Type B pancreatic cell (in vitro differentiated cells): ENCODE measurements around the gene ESF1. TPM values are rescaled to one million over a fixed set of nuclear protein-coding genes. Genes with fewer than 3 reads are reported as not detected.

Source experiments
- DNase-seq: peaks from one replicate; pipeline ENCODE4 v3.0.0; 2021; ENCODE audit warnings: mixed read lengths; ENCODE audit not compliant: unreplicated experiment; ENCODE audit errors: extremely low spot score
- H3K27ac Mint-ChIP-seq: 2 replicates; pipeline ENCODE4 v1.8.0; 2021; ENCODE audit warnings: mild to moderate bottlenecking, mixed read lengths
- H3K27me3 Mint-ChIP-seq: 2 replicates; pipeline ENCODE4 v1.8.0; 2021; ENCODE audit warnings: mixed read lengths
- H3K36me3 Mint-ChIP-seq: 2 replicates; pipeline ENCODE4 v1.8.0; 2021; ENCODE audit warnings: mixed read lengths
- H3K4me1 Mint-ChIP-seq: one replicate; pipeline ENCODE4 v1.8.0; 2021; ENCODE audit warnings: mixed read lengths; ENCODE audit not compliant: unreplicated experiment
- H3K4me3 Mint-ChIP-seq: 2 replicates; pipeline ENCODE4 v1.8.0; 2021; ENCODE audit warnings: mild to moderate bottlenecking, mixed read lengths
- H3K9me3 Mint-ChIP-seq: 2 replicates; pipeline ENCODE4 v1.8.0; 2021; ENCODE audit warnings: mixed read lengths
- CTCF ChIP-seq: fragments of 200-600 bp; sonication (generic); conservative IDR thresholded peaks from 2 replicates; pipeline ENCODE4 v1.5.0; 2021; ENCODE audit warnings: antibody characterized with exemption, mild to moderate bottlenecking
- long read RNA-seq: library from polyadenylated mRNA; unstranded; transcript quantifications from one replicate; pipeline ENCODE4 v2.0.0, GENCODE V29; 2020
- total RNA-seq: library from RNA; stranded (reverse); gene quantifications from 2 replicates; pipeline ENCODE4 v1.2.1, GENCODE V29; 2021; ENCODE audit warnings: low replicate concordance

Gene ESF1
- total RNA-seq: 12.6 and 17.7 TPM in 2 replicates
- long read RNA-seq, partial matches to known transcripts: 11 of 19 reads
- long read RNA-seq, other reads (novel, unspliced or antisense): 8 of 19 reads

- Mint-ChIP-seq H3K36me3 (peaks cover 25% of the 10 kb centered on the region), H3K27ac (peak within 1 kb of the TSS; percentile 95), H3K4me3 (peak within 1 kb of the TSS; percentile 100), H3K4me1 (peaks cover 34% of the 10 kb centered on the region), H3K9me3 (no peaks in the 10 kb centered on the region), H3K27me3 (no peaks in the 10 kb centered on the region)
- peak; percentile 21 for TF ChIP-seq CTCF
- DNase-seq: peak; percentile 96
Measured at GRCh38 chr20:13784893-13785715, at the start of gene ESF1, which contains the start of gene NDUFAF5. Gene ESF1, minus strand, starts transcription at chr20:13784919. Its CDS starts 1,779 bp downstream, at chr20:13783140. Gene NDUFAF5, plus strand, starts transcription at chr20:13785028. Its CDS starts 41 bp downstream, at chr20:13785069.

- Mint-ChIP-seq H3K4me1 (no peaks in the 10 kb centered on the region), H3K27me3 (peaks cover 3% of the 10 kb centered on the region), H3K36me3 (no peaks in the 10 kb centered on the region)
Measured at GRCh38 chr20:13831476-13831875, 46.8 kb upstream of the ESF1 start.

GRCh38 chr20:13825465-13825864 lies 40.7 kb upstream of the ESF1 start:
- no peak for TF ChIP-seq CTCF
- no peak for DNase-seq
- peaks cover 4% of the 10 kb centered on the region for H3K36me3 Mint-ChIP-seq
- H3K27me3 Mint-ChIP-seq: peaks cover 3% of the 10 kb centered on the region
- no peak overlapping the region for H3K27ac Mint-ChIP-seq
- no peaks in the 10 kb centered on the region for H3K4me1 Mint-ChIP-seq
- H3K4me3 Mint-ChIP-seq: no peak overlapping the region
- H3K9me3 Mint-ChIP-seq: no peaks in the 10 kb centered on the region

More at GRCh38 chr20:13831476-13831875, 46.8 kb upstream of the ESF1 start:
- Mint-ChIP-seq H3K9me3 (peaks cover 5% of the 10 kb centered on the region), H3K27ac (no peak overlapping the region), H3K4me3 (no peak overlapping the region)
- TF ChIP-seq CTCF: no peak
- no peak for DNase-seq

GRCh38 chr20:13824459-13824858 lies 39.7 kb upstream of the ESF1 start:
- H3K36me3 Mint-ChIP-seq: peaks cover 7% of the 10 kb centered on the region

GRCh38 chr20:13822459-13822858 lies 37.7 kb upstream of the ESF1 start:
- H3K9me3 Mint-ChIP-seq: no peaks in the 10 kb centered on the region
- TF ChIP-seq CTCF: no peak
- peaks cover 14% of the 10 kb centered on the region for H3K36me3 Mint-ChIP-seq
- H3K4me3 Mint-ChIP-seq: no peak overlapping the region
- H3K27me3 Mint-ChIP-seq: no peaks in the 10 kb centered on the region
- DNase-seq: no peak
- no peak overlapping the region for H3K27ac Mint-ChIP-seq
- no peaks in the 10 kb centered on the region for H3K4me1 Mint-ChIP-seq

More at GRCh38 chr20:13824459-13824858, 39.7 kb upstream of the ESF1 start:
- H3K27me3 Mint-ChIP-seq: no peaks in the 10 kb centered on the region
- H3K4me3 Mint-ChIP-seq: no peak overlapping the region
- no peak overlapping the region for H3K27ac Mint-ChIP-seq
- H3K9me3 Mint-ChIP-seq: no peaks in the 10 kb centered on the region
- no peak for TF ChIP-seq CTCF
- no peaks in the 10 kb centered on the region for H3K4me1 Mint-ChIP-seq
- no peak for DNase-seq
